HG03196 (cell line): ENCODE measurements around the gene PEPD.

ENCODE experiments used
- ATAC-seq: cut with Tn5 transposase; IDR thresholded peaks from one replicate; pipeline ENCODE4 v1.9.1; 2021; ENCODE audit not compliant: unreplicated experiment

Gene PEPD

GRCh38 chr19:33409906-33410685 is 111.5 kb downstream of the PEPD start:
- no peak for ATAC-seq

GRCh38 chr19:33408538-33409434 is 112.8 kb downstream of the PEPD start:
- no peak for ATAC-seq

- no peak for ATAC-seq
Measured at GRCh38 chr19:33408116-33408515, 113.5 kb downstream of the PEPD start.

- no peak for ATAC-seq
Measured at GRCh38 chr19:33407716-33408115, 113.9 kb downstream of the PEPD start.

- no peak for ATAC-seq
Measured at GRCh38 chr19:33407140-33407551, 114.4 kb downstream of the PEPD start.

GRCh38 chr19:33406521-33407139 is 115.0 kb downstream of the PEPD start:
- ATAC-seq = no peak

GRCh38 chr19:33405553-33406461 is 115.8 kb downstream of the PEPD start:
- ATAC-seq = no peak

- ATAC-seq = no peak
Measured at GRCh38 chr19:33405254-33405552, 116.4 kb downstream of the PEPD start.

GRCh38 chr19:33404506-33405253 is 116.9 kb downstream of the PEPD start:
- ATAC-seq = no peak

GRCh38 chr19:33403973-33404304 is 117.7 kb downstream of the PEPD start:
- no peak for ATAC-seq

- no peak for ATAC-seq
Measured at GRCh38 chr19:33403221-33403972, 118.2 kb downstream of the PEPD start.

- no peak for ATAC-seq
Measured at GRCh38 chr19:33402421-33403220, 119.0 kb downstream of the PEPD start.

GRCh38 chr19:33401683-33402420 is 119.7 kb downstream of the PEPD start:
- no peak for ATAC-seq

GRCh38 chr19:33400856-33401682 is 120.5 kb downstream of the PEPD start:
- no peak for ATAC-seq

GRCh38 chr19:33399745-33400681 is 121.6 kb downstream of the PEPD start:
- no peak for ATAC-seq
